ENCODE data around the gene RAB9B. TPM values are rescaled to one million over a fixed set of nuclear protein-coding genes. Genes with fewer than 3 reads are reported as not detected.
A peak's percentile ranks its signal among the peaks of the same experiment; 100 is the strongest.

Gene RAB9B
- polyA plus RNA-seq, 3 donors: 0.01 to 0.08 TPM; not detected in 1

DNA sequence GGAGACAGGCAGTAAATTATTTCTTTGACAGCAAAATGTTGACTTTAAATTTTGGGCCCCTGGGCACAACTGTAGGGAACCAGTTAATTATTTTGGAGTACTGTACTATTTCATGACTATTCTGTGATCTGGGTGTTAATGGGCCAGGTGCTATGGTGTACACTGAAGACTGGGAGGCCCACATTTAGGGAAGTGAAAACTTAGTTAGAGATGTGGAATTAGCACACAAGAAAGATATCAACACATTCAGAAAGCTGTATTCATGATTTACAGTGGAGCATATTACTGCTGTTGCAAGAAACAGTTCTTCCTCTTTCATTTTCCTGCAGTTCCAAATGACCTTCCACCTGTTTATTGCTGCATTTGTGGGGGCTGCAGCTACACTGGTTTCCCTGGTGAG lies 43.1 kb downstream of the RAB9B start:
- peaks cover 0 to 3% (median 0%) of the 10 kb centered on the region in 3 donors for H3K27me3 Mint-ChIP-seq (ENCODE audit: low read depth in 3 of 3)
- Histone ChIP-seq H4K20me1 (ENCODE audit: insufficient read depth, low read length) (no peaks in the 10 kb centered on the region), H3K9me3 (replicated peaks in 1 of 2; ENCODE audit: control insufficient read depth in 1 of 2, insufficient read depth in 1 of 2, low read length in 2 of 2) (no peaks in the 10 kb centered on the region), H3K27me3 (ENCODE audit: control insufficient read depth in 2 of 2, insufficient read depth in 2 of 2, low read length in 2 of 2) (no peaks in the 10 kb centered on the region), H3K4me1 (ENCODE audit: control insufficient read depth in 1 of 2, insufficient read depth in 2 of 2, low read length in 2 of 2) (peaks cover 0 to 3% of the 10 kb centered on the region in 2 donors), H3K9ac (ENCODE audit: insufficient read depth, low read length, poor library complexity, severe bottlenecking) (no peak overlapping the region), H3K79me2 (ENCODE audit: insufficient read depth, low read length) (no peaks in the 10 kb centered on the region), H3K4me2 (replicated peaks; ENCODE audit: extremely low read depth, low read length, poor library complexity, severe bottlenecking) (no peak overlapping the region), H3K4me3 (replicated peaks in 1 of 3; ENCODE audit: low read depth in 2 of 3, low read length in 3 of 3) (no peak overlapping the region), H2AFZ (ENCODE audit: insufficient read depth, low read depth, low read length, poor library complexity, severe bottlenecking) (no peak overlapping the region), H3K27ac (ENCODE audit: low read depth in 1 of 2, low read length in 2 of 2) (no peak overlapping the region), H3K36me3 (replicated peaks in 1 of 2; ENCODE audit: control insufficient read depth in 1 of 2, insufficient read depth in 2 of 2, low read length in 2 of 2) (no peaks in the 10 kb centered on the region)
- DNase-seq: peak in 1 of 3 donors; percentile 1
- H3K4me3 Mint-ChIP-seq: peak overlapping the region in 1 of 2 donors; percentile 17
- H3K4me1 Mint-ChIP-seq: peaks cover 9% of the 10 kb centered on the region
- H3K9me3 Mint-ChIP-seq: no peaks in the 10 kb centered on the region
- H3K27ac Mint-ChIP-seq: peak overlapping the region in 3 of 7 donors; percentile 1 to 34 (median 26)
- no peaks in the 10 kb centered on the region for H3K36me3 Mint-ChIP-seq
- intact Hi-C loops (cut with micrococcal nuclease): no loop called here
- TF ChIP-seq, protein P1, sequence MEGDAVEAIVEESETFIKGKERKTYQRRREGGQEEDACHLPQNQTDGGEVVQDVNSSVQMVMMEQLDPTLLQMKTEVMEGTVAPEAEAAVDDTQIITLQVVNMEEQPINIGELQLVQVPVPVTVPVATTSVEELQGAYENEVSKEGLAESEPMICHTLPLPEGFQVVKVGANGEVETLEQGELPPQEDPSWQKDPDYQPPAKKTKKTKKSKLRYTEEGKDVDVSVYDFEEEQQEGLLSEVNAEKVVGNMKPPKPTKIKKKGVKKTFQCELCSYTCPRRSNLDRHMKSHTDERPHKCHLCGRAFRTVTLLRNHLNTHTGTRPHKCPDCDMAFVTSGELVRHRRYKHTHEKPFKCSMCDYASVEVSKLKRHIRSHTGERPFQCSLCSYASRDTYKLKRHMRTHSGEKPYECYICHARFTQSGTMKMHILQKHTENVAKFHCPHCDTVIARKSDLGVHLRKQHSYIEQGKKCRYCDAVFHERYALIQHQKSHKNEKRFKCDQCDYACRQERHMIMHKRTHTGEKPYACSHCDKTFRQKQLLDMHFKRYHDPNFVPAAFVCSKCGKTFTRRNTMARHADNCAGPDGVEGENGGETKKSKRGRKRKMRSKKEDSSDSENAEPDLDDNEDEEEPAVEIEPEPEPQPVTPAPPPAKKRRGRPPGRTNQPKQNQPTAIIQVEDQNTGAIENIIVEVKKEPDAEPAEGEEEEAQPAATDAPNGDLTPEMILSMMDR (IDR thresholded peaks at IDR 0.05): no peak

DNA sequence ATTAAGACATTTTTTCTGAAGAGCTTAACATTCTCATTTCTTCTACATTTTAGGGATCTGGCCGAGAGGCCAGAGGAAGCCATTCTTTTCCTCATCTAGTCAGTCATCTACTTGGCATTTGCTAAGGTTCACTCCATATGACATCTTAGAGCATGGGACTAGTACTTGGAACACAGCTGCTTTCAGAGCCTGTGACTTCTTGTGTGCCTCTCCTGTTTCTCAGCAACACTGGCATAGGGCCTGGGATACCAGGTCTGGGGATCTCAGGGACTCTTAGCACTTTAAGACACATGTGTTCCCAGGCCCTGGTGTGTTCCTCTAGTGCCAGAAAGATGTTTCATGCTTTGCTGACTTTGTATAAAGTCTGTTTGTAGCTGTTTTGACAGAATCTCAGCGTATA lies 48.1 kb downstream of the RAB9B start:
- Histone ChIP-seq H3K9me3 (replicated peaks in 1 of 2; ENCODE audit: control insufficient read depth in 1 of 2, insufficient read depth in 1 of 2, low read length in 2 of 2) (no peaks in the 10 kb centered on the region), H3K27me3 (ENCODE audit: control insufficient read depth in 2 of 2, insufficient read depth in 2 of 2, low read length in 2 of 2) (no peaks in the 10 kb centered on the region), H4K20me1 (ENCODE audit: insufficient read depth, low read length) (no peaks in the 10 kb centered on the region), H3K36me3 (replicated peaks in 1 of 2; ENCODE audit: control insufficient read depth in 1 of 2, insufficient read depth in 2 of 2, low read length in 2 of 2) (no peaks in the 10 kb centered on the region), H3K9ac (ENCODE audit: insufficient read depth, low read length, poor library complexity, severe bottlenecking) (no peak overlapping the region), H3K4me3 (replicated peaks in 1 of 3; ENCODE audit: low read depth in 2 of 3, low read length in 3 of 3) (no peak overlapping the region), H2AFZ (ENCODE audit: insufficient read depth, low read depth, low read length, poor library complexity, severe bottlenecking) (no peak overlapping the region), H3K27ac (ENCODE audit: low read depth in 1 of 2, low read length in 2 of 2) (no peak overlapping the region), H3K4me1 (ENCODE audit: control insufficient read depth in 1 of 2, insufficient read depth in 2 of 2, low read length in 2 of 2) (no peaks in the 10 kb centered on the region), H3K4me2 (replicated peaks; ENCODE audit: extremely low read depth, low read length, poor library complexity, severe bottlenecking) (no peak overlapping the region), H3K79me2 (ENCODE audit: insufficient read depth, low read length) (no peaks in the 10 kb centered on the region)
- DNase-seq: no peak
- H3K4me3 Mint-ChIP-seq: no peak overlapping the region
- TF ChIP-seq, protein P1 (IDR thresholded peaks at IDR 0.05): no peak
- no peaks in the 10 kb centered on the region for H3K36me3 Mint-ChIP-seq
- intact Hi-C loops (cut with micrococcal nuclease): no loop called here
- peaks cover 4% of the 10 kb centered on the region for H3K4me1 Mint-ChIP-seq
- H3K27me3 Mint-ChIP-seq (ENCODE audit: low read depth in 3 of 3): peaks cover 0 to 3% (median 0%) of the 10 kb centered on the region in 3 donors
- no peaks in the 10 kb centered on the region for H3K9me3 Mint-ChIP-seq
- no peak overlapping the region for H3K27ac Mint-ChIP-seq
- WGBS (ENCODE audit: insufficient coverage): no CpG with 5 or more reads among the region's 2 CpGs

All from CD14-positive monocyte (primary cell).